HG03354 (cell line): ENCODE measurements around the gene MUC22.
"Not testable (repeated sequence)": the region's sequence is repeated elsewhere in the genome, so short reads cannot be mapped to it uniquely, and the experiment has no call there.

Experiments used
- ATAC-seq: cut with Tn5 transposase; IDR thresholded peaks from one replicate; pipeline ENCODE4 v1.9.1; 2021; ENCODE audit warnings: mild to moderate bottlenecking; ENCODE audit not compliant: unreplicated experiment, poor library complexity, severe bottlenecking

The MUC22 gene

GRCh38 chr6:30991891-30992290, 18.4 kb upstream of the MUC22 start:
- no peak for ATAC-seq

- no peak for ATAC-seq
These were observed 13.0 kb upstream of the MUC22 start for GRCh38 chr6:30997301-30997700.

DNA sequence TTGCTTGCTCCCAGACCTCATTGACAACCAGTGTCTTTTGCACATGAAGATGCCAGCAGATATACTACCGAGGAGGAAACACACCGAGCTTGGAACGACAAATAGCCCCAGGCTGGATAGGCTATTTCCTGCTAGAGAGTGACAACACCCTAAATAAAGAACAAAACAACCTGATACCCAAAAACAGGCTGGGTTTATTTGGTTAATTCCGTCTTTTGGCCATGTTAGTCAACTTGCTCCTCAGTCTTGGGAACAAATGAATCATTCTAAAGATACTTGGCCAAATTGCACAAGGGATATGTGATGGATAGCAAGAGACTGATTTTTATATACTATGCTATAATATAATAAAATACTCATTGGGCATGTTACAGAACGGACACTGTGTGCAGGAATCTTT, 11.5 kb upstream of the MUC22 start:
- ATAC-seq, result no peak

DNA sequence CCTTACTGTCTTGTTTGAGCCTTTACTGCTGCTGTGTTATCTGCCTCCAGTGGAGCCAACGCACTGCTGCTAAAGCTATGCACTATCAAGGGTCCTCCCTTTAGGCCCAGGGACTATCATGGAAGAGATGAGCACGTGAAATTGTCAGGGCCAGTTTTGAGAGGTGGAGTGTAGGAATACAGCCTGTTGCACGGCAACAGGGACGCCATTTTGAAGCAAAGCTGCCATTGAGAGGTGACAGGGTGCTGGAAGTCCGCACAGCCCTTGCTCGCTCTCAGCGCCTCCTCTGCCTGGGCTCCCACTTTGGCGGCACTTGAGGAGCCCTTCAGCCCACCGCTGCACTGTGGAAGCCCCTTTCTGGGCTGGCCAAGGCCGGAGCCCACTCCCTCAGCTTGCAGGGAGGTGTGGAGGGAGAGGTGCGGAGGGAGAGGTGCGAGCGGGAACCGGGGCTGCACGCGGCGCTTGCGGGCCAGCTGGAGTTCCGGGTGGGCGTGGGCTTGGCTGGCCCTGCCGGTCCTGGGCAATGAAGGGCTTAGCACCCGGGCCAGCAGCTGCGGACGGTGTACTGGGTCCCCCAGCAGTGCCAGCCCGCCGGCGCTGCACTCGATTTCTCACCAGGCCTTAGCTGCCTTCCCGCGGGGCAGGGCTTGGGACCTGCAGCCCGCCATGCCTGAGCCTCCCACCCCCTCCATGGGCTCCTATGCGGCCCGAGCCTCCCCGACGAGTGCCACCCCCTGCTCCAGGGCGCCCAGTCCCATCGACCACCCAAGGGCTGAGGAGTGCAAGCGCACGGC, 10.0 kb upstream of the MUC22 start:
- not testable (repeated sequence) for ATAC-seq

DNA sequence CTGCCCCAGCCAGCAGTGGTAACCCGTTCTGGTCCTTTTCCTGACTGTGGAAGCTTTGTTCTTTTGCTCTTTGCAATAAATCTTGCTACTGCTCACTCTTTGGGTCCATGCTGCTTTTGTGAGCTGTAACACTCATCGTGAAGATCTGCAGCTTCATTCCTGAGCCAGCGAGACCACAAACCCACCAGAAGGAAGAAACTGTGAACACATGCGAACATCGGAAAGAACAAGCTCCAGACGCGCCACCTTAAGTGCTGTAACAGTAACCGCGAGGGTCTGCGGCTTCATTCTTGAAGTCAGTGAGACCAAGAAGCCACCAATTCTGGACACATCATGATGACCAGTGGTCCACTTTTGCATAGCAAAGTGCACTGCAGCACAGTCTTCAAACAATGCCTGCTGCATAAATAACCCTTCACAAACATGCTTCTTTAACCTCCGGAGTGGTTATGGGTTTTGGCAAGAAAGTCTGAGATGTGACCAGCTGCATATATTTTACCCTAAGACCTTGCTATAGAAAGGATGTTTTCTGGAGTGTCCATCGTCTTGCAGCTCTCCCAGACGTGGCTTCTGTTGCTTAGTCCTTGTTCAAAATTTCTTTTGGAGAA, 8.9 kb upstream of the MUC22 start:
- ATAC-seq, result no peak

DNA sequence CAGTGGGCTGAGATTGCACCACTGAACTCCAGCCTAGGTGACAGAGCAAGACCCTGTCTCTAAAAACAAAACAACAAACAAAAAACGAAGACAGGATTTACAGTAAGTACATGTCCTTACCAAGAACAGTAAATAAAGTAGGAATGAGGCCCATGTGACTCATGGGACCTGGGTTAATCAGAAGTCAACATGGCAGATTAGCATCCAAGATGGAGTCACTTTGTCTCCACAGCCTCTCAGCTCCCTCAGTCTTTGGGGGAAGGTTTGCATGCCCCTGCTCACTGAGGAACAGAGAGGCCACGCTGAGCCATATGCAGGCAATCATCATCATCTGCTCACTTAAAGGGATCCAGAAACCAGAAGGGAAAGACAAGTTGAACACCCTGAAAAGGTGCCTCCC, 7.8 kb upstream of the MUC22 start:
- no peak for ATAC-seq

DNA sequence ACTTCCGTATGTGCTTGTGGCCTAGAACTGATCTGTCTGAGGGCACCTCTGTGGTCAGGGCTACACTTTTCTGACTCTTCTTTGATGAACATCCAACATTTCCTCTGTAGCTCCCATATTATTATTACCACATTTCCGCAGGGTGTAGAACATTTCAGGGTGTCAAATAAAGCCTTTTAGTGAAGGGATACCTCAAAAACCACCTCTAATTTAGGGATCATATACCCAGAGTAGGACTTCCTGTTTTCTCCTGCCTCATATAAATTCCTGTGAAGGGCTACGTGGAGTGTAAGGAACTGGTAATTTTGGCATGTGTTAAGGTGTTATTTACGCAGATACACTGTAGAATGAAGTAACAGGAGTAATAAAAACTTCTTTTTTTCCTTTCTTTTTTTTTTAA, 5.5 kb upstream of the MUC22 start:
- no peak for ATAC-seq

DNA sequence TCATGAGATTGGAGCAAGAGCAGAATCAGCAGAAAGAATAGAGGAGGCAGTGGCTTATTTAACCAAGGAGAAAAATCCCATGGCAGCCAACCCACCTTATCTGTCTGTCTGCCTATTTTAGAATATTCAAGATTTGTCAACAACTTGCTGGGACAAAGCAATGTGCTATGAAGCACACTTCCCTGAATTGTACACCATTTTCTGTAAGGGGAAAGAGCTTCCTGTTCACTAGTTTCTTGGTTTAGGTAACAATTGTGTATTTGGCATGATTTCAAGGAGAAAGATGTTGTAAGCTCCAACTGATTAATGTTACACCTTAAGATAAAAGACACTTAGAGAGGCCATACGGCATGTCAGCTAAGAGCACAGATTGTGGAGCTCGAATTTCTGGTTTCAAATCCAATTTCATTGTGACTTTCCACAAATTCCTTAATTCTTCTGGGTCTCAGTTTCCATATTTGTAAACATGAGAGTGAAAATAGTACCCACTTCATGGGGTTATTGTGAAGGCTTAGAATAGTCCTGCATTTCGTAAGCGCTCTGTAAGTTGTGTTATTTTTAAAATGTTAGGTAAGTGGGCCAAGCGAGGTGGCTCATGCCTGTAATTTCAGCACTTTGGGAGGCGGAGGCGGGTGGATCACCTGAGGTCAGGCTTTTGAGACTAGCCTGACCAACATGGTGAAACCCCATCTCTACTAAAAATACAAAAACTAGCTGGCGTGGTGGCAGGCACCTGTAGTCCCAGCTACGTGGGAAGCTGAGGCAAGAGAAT, 4.8 kb upstream of the MUC22 start:
- ATAC-seq, result no peak

GRCh38 chr6:31007694-31008093, 2.6 kb upstream of the MUC22 start:
- no peak for ATAC-seq

DNA sequence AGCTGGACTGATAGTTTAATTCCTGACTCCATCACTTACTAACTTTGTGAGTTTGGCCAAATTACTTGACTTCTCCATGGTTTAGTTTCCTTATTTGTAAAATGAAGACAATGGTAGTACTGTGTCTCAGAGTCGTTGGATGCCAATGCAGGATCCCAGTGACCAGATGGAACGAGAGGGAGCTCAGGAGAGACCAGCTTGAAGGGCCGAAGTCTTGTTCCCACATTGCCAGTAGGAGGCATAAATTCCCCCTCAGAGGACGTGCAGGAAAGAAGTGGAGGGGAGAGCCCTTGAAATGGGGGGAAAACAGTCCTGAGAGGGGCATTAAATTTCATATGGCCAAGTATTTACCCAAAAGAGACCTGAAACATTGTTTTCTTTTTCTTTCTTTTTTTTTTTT, 2.1 kb upstream of the MUC22 start:
- no peak for ATAC-seq

- no peak for ATAC-seq
These were observed 543 bp upstream of the MUC22 start for GRCh38 chr6:31009731-31010130.

- no peak for ATAC-seq
These were observed 879 bp downstream of the MUC22 start for GRCh38 chr6:31011153-31011552.

DNA sequence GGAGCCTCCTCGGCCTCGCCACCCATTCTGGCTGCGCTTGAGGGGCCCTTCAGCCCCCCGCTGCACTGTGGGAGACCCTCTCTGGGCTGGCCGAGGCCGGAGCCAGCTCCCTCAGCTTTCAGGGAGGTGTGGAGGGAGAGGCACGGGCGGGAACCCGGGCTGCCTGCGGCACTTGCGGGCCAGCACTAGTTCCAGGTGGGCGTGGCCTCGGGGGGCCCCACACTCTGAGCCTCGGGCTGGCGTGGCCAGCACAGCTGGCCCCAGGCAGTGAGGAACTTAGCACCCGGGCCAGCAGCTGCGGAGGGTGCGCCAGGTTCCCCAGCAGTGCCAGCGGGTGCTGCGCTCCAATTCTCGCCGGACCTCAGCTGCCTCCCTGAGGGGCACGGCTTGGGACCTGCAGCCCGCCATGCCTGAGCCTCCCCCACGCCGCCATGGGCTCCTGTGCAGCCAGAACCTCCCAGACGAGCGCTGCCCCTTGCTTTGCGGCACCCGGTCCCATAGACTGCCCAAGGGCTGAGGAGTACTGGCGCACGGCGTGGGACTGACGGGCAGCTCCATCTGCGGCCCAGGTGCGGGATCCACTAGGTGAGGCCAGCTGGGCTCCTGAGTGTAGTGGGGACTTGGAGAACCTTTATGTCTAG, 6.5 kb downstream of the MUC22 start:
- ATAC-seq, result no peak

DNA sequence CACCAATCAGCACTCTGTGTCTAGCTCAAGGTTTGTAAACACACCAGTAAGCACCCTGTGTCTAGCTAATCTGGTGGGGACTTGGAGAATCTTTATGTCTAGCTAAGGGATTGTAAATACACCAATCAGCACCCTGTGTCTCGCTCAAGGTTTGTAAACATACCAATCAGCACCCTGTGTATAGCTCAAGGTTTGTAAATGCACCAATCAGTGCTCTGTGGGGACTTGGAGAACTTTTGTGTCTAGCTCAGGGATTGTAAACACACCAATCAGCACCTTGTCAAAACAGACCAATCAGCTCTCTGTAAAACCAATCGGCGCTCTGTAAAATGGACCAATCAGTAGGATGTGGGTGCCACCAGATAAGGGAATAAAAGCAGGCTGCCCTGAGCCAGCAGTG, 7.2 kb downstream of the MUC22 start:
- ATAC-seq, result not testable (repeated sequence)

DNA sequence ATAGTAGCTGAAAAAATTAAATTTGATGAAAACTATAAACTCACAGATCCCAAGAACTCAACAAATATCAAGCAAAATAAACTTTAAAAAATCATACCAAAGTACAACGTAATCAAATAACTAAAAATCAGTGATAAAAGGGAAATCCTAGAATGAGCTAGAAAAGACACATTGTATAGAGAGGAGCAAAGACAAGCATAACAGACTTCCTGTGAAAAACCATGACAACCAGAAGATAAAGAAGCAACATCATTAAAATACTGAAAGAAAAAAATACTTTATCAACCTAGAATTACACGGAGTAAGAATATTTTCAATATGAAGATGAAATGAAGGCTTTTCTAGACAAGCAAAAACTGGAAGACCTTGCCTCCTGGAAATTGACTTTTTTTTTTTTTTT, 9.8 kb downstream of the MUC22 start:
- ATAC-seq, result no peak

- ATAC-seq, result not testable (repeated sequence)
These were observed 10.5 kb downstream of the MUC22 start for GRCh38 chr6:31020631-31021255.

GRCh38 chr6:31021705-31022531, 11.6 kb downstream of the MUC22 start:
- not testable (repeated sequence) for ATAC-seq

DNA sequence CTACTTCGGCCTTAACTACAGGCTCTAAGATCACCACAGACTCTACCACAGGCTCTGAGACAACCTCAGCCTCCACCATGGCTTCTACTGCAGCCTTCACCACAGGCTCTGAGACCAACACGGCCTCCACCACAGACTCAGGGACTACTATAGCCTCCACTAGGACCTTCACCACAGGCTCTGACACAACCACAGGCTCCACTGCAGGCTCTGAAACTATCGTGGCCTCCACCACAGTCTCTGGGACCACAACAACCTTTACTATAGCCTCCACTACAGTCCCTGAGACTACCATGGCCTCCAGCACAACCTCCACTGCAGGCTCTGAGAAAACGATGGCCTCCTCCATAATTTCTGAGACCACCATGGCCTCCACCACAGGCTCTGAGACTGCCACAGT, 15.3 kb downstream of the MUC22 start:
- no peak for ATAC-seq

- ATAC-seq, result no peak
These were observed 20.8 kb downstream of the MUC22 start for GRCh38 chr6:31031095-31031494.
